Measurements from ENCODE around the gene MAMDC2.

DNA sequence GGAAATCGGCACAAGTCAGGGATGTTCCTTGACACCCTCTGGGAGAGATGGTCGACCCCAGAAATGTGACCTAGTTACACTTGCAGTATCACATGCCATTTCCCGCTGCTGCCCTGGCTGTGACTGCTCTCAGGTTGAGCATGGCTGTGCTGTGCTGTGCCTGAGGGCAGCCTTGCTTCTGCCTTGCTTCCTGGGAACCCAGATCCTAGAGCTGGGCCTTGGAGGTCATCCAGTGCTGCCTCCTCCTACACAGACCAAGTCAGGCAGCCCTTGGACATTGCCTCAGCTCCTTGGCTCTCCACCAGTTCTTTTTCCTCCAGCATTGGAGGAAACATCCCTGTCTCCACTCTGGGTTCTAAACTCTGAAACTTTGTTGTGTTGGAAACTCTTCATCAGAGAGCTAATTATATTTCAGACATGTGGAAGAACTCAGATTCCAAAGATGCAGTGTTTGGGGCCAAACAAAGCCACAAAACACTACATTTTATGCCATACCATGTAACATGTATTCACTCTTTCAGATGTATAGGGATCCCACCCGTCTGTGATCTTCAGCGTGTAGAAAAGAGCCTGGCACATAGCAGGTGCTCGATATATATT, 6.1 kb downstream of the MAMDC2 start:
- TF ChIP-seq, protein P1, sequence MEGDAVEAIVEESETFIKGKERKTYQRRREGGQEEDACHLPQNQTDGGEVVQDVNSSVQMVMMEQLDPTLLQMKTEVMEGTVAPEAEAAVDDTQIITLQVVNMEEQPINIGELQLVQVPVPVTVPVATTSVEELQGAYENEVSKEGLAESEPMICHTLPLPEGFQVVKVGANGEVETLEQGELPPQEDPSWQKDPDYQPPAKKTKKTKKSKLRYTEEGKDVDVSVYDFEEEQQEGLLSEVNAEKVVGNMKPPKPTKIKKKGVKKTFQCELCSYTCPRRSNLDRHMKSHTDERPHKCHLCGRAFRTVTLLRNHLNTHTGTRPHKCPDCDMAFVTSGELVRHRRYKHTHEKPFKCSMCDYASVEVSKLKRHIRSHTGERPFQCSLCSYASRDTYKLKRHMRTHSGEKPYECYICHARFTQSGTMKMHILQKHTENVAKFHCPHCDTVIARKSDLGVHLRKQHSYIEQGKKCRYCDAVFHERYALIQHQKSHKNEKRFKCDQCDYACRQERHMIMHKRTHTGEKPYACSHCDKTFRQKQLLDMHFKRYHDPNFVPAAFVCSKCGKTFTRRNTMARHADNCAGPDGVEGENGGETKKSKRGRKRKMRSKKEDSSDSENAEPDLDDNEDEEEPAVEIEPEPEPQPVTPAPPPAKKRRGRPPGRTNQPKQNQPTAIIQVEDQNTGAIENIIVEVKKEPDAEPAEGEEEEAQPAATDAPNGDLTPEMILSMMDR (IDR thresholded peaks at IDR 0.05): no peak
- no peak for TF ChIP-seq POLR2A (IDR thresholded peaks at IDR 0.05)

Measured in thyroid gland (tissue), 4 donors.